Dedifferentiated amniotic fluid mesenchymal stem cell (primary cell): Measurements from ENCODE around the gene UNCX.

Experiments used
- DNase-seq: peaks from one replicate; pipeline ENCODE4 v3.0.0-alpha.2; 2016; ENCODE audit errors: extremely low spot score

Gene UNCX

GRCh38 chr7:1218541-1219165 is 14.0 kb upstream of the UNCX start:
- DNase-seq, result no peak

GRCh38 chr7:1219498-1219897 is 13.2 kb upstream of the UNCX start:
- no peak for DNase-seq

GRCh38 chr7:1220000-1220726 is 12.5 kb upstream of the UNCX start:
- DNase-seq, result no peak

GRCh38 chr7:1220977-1221745 is 11.5 kb upstream of the UNCX start:
- DNase-seq, result no peak

- DNase-seq, result no peak
Measured at GRCh38 chr7:1223196-1223981, 9.3 kb upstream of the UNCX start.

- DNase-seq, result no peak
Measured at GRCh38 chr7:1224086-1224716, 8.5 kb upstream of the UNCX start.

- DNase-seq, result no peak
Measured at GRCh38 chr7:1225030-1225429, 7.6 kb upstream of the UNCX start.

- DNase-seq, result no peak
Measured at GRCh38 chr7:1225441-1226185, 7.1 kb upstream of the UNCX start.

- DNase-seq, result no peak
Measured at GRCh38 chr7:1226186-1226901, 6.3 kb upstream of the UNCX start.

- no peak for DNase-seq
Measured at GRCh38 chr7:1227071-1227804, 5.4 kb upstream of the UNCX start.

GRCh38 chr7:1227814-1228544 is 4.7 kb upstream of the UNCX start:
- no peak for DNase-seq

- DNase-seq, result no peak
Measured at GRCh38 chr7:1228545-1229201, 4.0 kb upstream of the UNCX start.

GRCh38 chr7:1229202-1229947 is 3.3 kb upstream of the UNCX start:
- no peak for DNase-seq

- DNase-seq, result no peak
Measured at GRCh38 chr7:1229956-1230355, 2.7 kb upstream of the UNCX start.

- no peak for DNase-seq
Measured at GRCh38 chr7:1230411-1231213, 2.1 kb upstream of the UNCX start.

GRCh38 chr7:1231214-1232102 is 1.2 kb upstream of the UNCX start:
- no peak for DNase-seq
